Measurements from ENCODE around the gene DNAH2.
A peak's percentile ranks its signal among the peaks of the same experiment; 100 is the strongest.

The DNAH2 gene

GRCh38 chr17:7739746-7740145, 22.2 kb downstream of the DNAH2 start:
- TF ChIP-seq, protein P1, sequence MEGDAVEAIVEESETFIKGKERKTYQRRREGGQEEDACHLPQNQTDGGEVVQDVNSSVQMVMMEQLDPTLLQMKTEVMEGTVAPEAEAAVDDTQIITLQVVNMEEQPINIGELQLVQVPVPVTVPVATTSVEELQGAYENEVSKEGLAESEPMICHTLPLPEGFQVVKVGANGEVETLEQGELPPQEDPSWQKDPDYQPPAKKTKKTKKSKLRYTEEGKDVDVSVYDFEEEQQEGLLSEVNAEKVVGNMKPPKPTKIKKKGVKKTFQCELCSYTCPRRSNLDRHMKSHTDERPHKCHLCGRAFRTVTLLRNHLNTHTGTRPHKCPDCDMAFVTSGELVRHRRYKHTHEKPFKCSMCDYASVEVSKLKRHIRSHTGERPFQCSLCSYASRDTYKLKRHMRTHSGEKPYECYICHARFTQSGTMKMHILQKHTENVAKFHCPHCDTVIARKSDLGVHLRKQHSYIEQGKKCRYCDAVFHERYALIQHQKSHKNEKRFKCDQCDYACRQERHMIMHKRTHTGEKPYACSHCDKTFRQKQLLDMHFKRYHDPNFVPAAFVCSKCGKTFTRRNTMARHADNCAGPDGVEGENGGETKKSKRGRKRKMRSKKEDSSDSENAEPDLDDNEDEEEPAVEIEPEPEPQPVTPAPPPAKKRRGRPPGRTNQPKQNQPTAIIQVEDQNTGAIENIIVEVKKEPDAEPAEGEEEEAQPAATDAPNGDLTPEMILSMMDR (conservative IDR thresholded peaks at IDR 0.05): no peak
- H3K27ac ChIP-seq: no peak overlapping the region

- H3K27ac ChIP-seq: peak overlapping the region; percentile 31; the same call in 1 of the 2 replicates
- TF ChIP-seq, protein P1 (conservative IDR thresholded peaks at IDR 0.05): no peak
These were observed 23.0 kb downstream of the DNAH2 start for GRCh38 chr17:7740481-7741001.

DNA sequence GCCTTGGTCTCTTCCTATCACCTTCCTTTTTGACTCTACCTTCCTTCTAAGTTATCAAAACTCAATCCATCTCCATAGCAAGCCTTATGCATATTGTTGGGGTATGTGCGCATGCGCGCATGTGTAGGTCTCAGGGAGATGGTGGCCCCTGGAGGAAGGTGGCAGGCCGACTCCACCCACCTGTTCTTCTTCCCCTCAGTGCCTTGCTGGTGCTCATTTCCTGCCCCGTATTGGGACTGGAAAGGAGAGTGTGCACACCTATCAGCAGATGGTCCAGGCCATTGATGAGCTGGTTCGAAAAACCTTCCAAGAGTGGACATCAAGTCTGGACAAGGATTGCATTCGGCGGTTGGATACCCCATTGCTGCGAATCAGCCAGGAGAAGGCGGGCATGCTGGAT, 25.2 kb downstream of the DNAH2 start:
- TF ChIP-seq, protein P1 (conservative IDR thresholded peaks at IDR 0.05): no peak
- H3K27ac ChIP-seq: no peak overlapping the region

- peak overlapping the region; percentile 45 for H3K27ac ChIP-seq
- TF ChIP-seq, protein P1 (conservative IDR thresholded peaks at IDR 0.05): no peak
These were observed 26.9 kb downstream of the DNAH2 start for GRCh38 chr17:7744416-7744815.

DNA sequence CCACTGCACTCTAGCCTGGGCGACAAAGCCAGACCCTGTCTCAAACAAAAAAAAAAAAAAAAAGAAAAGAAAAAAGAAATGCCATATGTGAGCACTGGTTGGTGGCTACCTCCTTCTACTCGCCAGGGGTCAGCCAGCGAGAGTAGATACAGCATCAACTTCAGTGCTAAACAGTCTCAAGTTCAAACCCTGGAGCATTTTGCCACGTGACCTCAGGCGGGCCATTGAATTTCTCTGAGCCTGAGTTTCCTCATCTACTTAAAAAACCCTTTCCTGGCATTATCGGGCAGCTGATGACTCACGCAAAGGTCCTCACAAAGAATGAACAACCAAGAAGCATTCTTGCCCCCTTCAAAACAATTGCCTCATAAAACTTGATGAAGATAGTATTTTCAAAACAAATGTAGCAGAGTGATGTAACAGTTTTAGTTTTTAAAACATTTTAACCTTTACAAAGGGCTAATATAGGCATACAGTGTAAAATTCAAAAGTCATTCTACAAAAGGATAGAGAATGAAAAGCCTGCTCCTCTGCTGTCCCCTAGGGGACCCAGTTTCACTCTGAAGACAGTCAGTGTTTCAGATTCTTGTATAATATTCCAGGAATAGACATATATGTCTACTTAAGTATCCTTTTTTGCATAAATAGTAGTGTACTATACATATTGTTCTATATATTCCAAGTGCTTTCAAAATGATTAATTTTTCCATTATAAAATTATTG, 28.4 kb downstream of the DNAH2 start:
- H3K27ac ChIP-seq: no peak overlapping the region
- TF ChIP-seq, protein P1 (conservative IDR thresholded peaks at IDR 0.05): 0 out of 2 replicates have a peak, but pooled peaks have one; percentile 14

DNA sequence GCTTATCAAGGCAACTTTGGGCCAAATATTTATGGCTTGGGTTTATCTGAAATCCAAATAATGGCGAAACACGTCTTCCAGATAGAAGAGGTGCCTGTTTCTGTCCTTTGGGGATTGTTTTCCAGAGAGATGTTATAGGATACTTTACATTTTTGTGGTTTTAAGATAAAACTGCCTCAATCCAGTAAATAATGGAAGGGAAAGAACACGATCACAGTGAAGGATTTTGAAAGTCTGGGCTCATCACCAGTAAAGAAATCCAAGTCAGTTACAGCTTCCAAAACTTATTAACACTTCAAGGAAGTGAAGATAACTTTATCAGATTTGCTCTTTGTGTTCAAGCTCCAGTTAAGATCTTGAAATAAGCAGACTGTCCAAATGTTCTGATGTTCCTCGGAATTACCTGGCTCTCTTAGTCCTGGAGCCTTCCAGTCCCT, 30.1 kb downstream of the DNAH2 start:
- TF ChIP-seq, protein P1 (conservative IDR thresholded peaks at IDR 0.05): no peak
- H3K27ac ChIP-seq: peak overlapping the region; percentile 10; the same call in 1 of the 2 replicates

DNA sequence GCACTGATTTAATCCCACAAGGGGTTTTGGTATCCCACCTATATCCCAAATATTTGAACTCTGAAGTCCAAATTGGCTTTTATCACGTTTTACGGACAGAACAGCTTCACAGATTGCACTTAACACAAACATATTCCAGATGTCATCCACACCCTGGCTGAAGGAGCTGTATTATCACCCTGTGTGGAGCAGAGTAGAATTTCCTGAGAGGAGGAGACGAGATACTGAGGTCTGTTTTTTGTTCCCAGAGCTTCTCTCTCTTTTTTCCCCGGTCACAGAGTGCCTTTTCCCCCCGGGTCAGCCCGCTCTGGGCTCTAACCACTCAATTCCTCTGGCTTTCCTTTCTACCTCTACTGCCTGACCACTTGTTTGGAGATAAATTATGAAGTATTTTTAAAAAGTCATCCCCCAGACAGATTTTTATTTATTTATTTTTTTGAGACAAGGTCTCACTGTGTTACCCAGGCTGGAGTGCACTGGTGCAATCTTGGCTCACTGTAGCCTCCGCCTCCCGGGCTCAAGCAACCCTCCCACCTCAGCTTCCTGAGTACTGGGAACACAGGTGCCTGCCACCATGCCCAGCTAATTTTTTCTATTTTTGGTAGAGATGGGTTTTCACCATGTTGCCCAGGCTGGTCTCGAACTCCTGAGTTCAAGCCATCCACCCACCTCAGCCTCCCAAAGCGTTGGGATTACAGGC, 30.7 kb downstream of the DNAH2 start:
- peak overlapping the region; percentile 10; the same call in 1 of the 2 replicates for H3K27ac ChIP-seq
- TF ChIP-seq, protein P1 (conservative IDR thresholded peaks at IDR 0.05): no peak
